HG03439 (cell line): ENCODE results near the gene MC1R.
A peak's percentile ranks its signal among the peaks of the same experiment; 100 is the strongest.
"Not testable (repeated sequence)": the region's sequence is repeated elsewhere in the genome, so short reads cannot be mapped to it uniquely, and the experiment has no call there.

Experiments
- ATAC-seq: cut with Tn5 transposase; IDR thresholded peaks from one replicate; pipeline ENCODE4 v1.9.1; 2021; ENCODE audit warnings: mild to moderate bottlenecking, moderate library complexity; ENCODE audit not compliant: unreplicated experiment

The MC1R gene

GRCh38 chr16:89913408-89914387 is 5.0 kb upstream of the MC1R start:
- ATAC-seq = no peak

- not testable (repeated sequence) for ATAC-seq
These were observed 3.9 kb upstream of the MC1R start for GRCh38 chr16:89914642-89915285.

- ATAC-seq = no peak
These were observed 3.1 kb upstream of the MC1R start for GRCh38 chr16:89915303-89916232.

GRCh38 chr16:89917773-89918452 is 749 bp upstream of the MC1R start:
- peak; percentile 60 for ATAC-seq

- ATAC-seq = no peak
These were observed 1.1 kb downstream of the MC1R start for GRCh38 chr16:89919535-89920406.

- no peak for ATAC-seq
These were observed 2.1 kb downstream of the MC1R start for GRCh38 chr16:89920723-89921122.

GRCh38 chr16:89921131-89921701 is 2.6 kb downstream of the MC1R start:
- ATAC-seq = no peak

- no peak for ATAC-seq
These were observed 3.2 kb downstream of the MC1R start for GRCh38 chr16:89921702-89922476.

GRCh38 chr16:89922477-89922883 is 3.8 kb downstream of the MC1R start:
- ATAC-seq = no peak

GRCh38 chr16:89922884-89923639 is 4.4 kb downstream of the MC1R start, which contains the start of gene TUBB3:
Gene TUBB3 (plus strand): TSS chr16:89923342. CDS start chr16:89923402, 60 bp downstream.
- ATAC-seq = no peak

- no peak for ATAC-seq
These were observed 5.1 kb downstream of the MC1R start for GRCh38 chr16:89923640-89924296.

GRCh38 chr16:89924297-89924924 is 5.7 kb downstream of the MC1R start:
- no peak for ATAC-seq

GRCh38 chr16:89924925-89925307 is 6.3 kb downstream of the MC1R start:
- no peak for ATAC-seq

- no peak for ATAC-seq
These were observed 7.0 kb downstream of the MC1R start for GRCh38 chr16:89925596-89926079.

GRCh38 chr16:89931305-89931896 is 12.7 kb downstream of the MC1R start:
- no peak for ATAC-seq

GRCh38 chr16:89931964-89932363 is 13.3 kb downstream of the MC1R start:
- no peak for ATAC-seq
